A673 (cell line): ENCODE measurements around the gene MTF2.
"Not testable (repeated sequence)": the region's sequence is repeated elsewhere in the genome, so short reads cannot be mapped to it uniquely, and the experiment has no call there.

ENCODE experiments used
- CTCF ChIP-seq: fragments of 300-800, 200-600 bp; sonication (generic); conservative IDR thresholded peaks from 2 replicates; pipeline ENCODE4 v1.5.1; 2017; ENCODE audit warnings: low read depth, mild to moderate bottlenecking, antibody characterized with exemption, low read length, moderate library complexity, mixed read lengths
- EZH2 ChIP-seq: fragments of 200-600 bp; sonication (generic); IDR thresholded peaks from 2 replicates; pipeline ENCODE4 v1.6.1; 2017; ENCODE audit warnings: borderline replicate concordance, low read depth, mild to moderate bottlenecking, mixed read lengths, antibody characterized with exemption, low read length; ENCODE audit not compliant: poor library complexity, severe bottlenecking

GRCh38 chr1:93170141-93170678 lies 91.1 kb downstream of the MTF2 start:
- TF ChIP-seq CTCF, EZH2: not testable (repeated sequence)
